Measurements from ENCODE around the gene DENND4A.

DENND4A gene

DNA sequence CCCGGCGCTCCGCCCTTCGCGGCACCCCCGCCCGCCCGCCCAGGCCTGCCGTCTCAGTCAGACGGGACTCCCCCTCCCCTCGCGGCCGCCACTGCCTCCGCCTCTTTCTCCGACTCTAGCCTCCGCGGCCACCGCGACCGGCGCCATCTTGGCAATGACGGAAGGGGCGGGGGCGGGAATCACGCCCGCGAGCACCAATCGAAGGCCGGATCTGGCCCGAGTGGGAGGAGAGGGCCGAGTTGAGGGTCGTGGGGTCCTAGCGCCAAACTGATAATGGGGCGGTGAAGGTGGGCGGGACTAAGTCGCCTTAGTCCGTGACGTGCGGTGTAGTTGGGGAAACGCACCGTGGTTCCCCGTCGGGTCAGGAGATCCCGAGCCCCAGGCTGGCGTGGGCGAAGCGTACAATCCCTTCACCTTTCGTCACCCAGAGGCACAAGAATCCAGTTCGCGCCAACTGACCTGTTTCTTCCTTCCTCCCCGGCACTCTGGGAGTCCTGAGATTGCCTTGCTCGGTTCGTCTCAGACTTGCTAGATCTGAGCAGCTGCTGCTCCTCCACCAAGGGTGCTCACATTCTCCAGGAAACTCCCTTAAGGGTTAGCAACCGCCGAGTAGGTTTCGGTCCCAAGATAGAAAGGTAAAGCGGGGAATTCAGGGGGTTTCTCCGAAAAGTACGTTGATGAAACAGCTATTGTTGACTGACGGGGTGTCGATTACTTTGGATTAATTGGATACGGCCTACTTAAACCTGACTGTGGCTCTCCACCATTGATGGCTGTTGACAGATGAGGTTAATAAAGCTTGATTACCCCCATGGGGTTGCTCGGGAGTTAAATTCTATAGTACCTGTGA is at the start of gene DENND4A:
TSS of gene DENND4A (minus strand) at position 156 of the 850 bp plus-strand sequence. CDS start 35,843 bp downstream, outside the sequence.
- in situ Hi-C loops (cut with HindIII; ENCODE audit: low sequenced_read_pairs): loop anchor here (5.0 kb wide), 1 partner anchor 55 kb away; no protein-coding TSS in a partner anchor

- in situ Hi-C loops (cut with HindIII; ENCODE audit: low sequenced_read_pairs): no loop called here
Observed at GRCh38 chr15:65841121-65841930, 49.2 kb upstream of the DENND4A start.

GRCh38 chr15:65839985-65840384 is 47.9 kb upstream of the DENND4A start:
- in situ Hi-C loops (cut with HindIII; ENCODE audit: low sequenced_read_pairs): no loop called here

- in situ Hi-C loops (cut with HindIII; ENCODE audit: low sequenced_read_pairs): no loop called here
Observed at GRCh38 chr15:65839354-65839901, 47.3 kb upstream of the DENND4A start.

DNA sequence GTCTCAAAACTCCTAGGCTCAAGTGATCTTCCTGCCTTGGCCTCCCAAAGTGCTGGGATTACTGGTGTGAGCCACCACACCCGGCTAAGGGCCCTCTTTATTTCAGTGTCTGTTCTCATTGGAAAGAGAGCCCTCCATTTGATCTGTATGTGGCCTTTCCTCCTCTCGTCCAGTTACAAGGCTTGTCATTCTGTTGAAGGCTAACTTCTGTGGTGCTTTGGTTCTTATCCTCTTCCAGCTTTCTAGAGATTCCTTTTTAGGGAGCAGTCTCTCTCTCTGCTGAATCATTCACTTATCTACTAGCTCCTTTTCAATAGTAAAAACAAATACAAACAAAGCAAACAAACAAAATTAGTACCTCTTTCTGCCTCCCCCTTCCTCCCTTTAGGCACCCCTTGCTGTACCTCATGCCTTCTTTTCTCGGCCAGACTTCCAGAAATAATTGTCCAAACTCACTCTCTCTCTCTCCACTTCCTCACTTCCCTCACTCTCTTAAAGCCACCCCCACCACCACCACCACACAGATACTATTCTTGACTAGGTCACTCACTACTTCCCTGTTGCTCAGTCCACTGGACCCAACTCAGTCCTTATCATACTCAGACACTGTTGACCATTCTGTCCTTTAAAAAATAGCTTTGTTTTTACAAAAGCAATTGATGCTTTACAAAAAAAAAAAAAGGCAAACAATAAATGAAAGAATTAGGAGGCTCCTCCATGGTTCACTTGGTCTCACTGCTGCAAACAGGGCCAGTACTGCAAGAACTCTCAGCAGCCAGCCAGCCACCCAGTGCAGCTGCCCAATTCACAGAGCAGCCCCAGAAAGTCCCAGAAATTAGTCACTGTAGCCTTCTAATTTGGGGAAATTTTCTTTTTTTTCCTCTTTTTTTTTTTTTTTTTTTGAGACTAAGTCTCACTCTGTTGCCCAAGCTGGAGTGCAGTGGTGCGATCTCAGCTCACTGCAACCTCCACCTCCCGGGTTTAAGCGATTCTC is 45.5 kb upstream of the DENND4A start:
- in situ Hi-C loops (cut with HindIII; ENCODE audit: low sequenced_read_pairs): no loop called here

GRCh38 chr15:65836665-65837064 is 44.6 kb upstream of the DENND4A start:
- in situ Hi-C loops (cut with HindIII; ENCODE audit: low sequenced_read_pairs): no loop called here

GRCh38 chr15:65835447-65835846 is 43.4 kb upstream of the DENND4A start:
- in situ Hi-C loops (cut with HindIII; ENCODE audit: low sequenced_read_pairs): no loop called here

- in situ Hi-C loops (cut with HindIII; ENCODE audit: low sequenced_read_pairs): loop anchor here (5.0 kb wide), 1 partner anchor 47 kb away; no protein-coding TSS in a partner anchor
Observed at GRCh38 chr15:65834603-65835282, 42.6 kb upstream of the DENND4A start.

DNA sequence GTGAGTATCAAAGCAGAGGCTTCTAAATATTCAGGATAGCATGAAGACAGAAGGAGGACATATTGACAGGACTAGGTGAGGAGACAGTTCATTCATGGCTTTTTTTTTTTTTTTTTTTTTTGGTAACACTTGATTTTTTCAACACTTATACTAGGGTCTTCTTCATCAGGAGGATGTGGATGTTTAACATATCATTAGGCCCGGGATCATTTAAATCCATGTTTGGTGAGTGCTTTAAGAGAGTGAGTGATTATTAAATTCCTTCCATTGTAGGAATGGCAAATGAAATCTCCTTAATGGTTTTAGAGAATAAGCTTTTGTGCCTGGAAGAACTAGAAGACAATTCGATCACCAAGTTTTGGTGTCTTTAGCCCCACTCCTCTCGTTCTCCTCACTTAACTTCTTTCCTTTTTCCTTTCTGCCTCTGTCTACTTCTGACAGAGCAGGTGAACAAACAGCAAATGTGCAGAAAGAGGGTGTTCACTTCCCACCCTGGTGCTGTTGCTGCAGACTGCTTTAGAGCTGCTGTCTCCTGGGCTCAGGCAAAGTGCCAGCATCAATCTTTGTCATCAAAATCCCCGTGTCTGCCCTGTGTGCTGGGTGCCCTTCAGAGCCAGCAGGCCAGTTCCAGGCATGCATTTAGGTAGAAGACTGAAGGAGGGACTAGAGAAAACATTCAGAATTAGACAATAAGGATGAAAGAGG is 41.6 kb upstream of the DENND4A start:
- in situ Hi-C loops (cut with HindIII; ENCODE audit: low sequenced_read_pairs): loop anchor here (5.0 kb wide), 1 partner anchor 46 kb away; no protein-coding TSS in a partner anchor

GRCh38 chr15:65832549-65833364 is 40.7 kb upstream of the DENND4A start:
- in situ Hi-C loops (cut with HindIII; ENCODE audit: low sequenced_read_pairs): loop anchor here (5.0 kb wide), 1 partner anchor 45 kb away; no protein-coding TSS in a partner anchor

DNA sequence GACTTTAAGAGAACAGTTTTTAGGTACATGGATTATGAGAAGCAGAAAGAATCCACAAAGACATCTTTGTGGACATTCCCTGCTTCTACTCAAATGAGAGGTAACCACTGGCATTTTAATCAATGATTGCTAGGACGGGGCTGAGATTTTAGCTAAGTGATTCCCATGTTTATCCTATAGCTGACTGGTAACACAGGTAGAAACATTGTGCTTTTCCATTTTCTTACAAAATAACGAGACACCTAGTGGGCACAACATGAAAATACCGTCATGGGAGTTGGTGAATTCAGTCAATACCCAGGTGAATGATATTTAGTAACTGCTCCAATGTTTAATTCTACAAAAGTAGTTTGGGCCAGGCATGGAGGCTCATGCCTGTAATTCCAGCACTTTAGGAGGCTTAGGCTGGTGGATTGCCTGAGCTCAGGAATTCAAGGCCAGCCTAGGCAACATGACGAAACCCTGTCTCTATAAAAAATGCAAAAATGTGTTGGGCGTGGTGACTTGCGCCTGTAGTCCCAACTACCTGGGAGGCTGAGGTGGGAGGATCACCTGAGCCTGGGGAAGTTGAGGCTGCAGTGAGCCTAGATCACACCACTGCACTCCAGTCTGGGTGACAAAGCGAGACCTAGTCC is 37.2 kb upstream of the DENND4A start:
- in situ Hi-C loops (cut with HindIII; ENCODE audit: low sequenced_read_pairs): no loop called here

DNA sequence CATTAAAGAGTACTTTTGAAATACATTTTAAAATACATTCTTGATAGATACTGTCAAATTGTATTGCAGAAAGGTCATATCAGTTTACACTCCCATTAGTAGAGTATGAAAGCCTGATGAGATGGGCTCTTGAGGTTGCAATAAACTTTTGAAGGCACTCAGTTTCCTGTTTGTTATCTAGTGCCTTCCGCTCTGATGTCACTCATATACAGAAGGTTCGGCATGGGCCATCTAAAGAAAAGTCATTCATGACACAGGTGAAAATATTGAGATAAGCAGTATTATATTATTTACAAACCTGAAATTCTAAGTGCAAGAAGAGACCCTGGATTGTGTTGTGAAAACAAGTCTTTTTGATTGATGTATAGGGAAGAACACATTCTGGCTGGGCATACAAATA is 36.5 kb upstream of the DENND4A start:
- in situ Hi-C loops (cut with HindIII; ENCODE audit: low sequenced_read_pairs): no loop called here

GRCh38 chr15:65827065-65827464 is 35.0 kb upstream of the DENND4A start:
- in situ Hi-C loops (cut with HindIII; ENCODE audit: low sequenced_read_pairs): no loop called here

DNA sequence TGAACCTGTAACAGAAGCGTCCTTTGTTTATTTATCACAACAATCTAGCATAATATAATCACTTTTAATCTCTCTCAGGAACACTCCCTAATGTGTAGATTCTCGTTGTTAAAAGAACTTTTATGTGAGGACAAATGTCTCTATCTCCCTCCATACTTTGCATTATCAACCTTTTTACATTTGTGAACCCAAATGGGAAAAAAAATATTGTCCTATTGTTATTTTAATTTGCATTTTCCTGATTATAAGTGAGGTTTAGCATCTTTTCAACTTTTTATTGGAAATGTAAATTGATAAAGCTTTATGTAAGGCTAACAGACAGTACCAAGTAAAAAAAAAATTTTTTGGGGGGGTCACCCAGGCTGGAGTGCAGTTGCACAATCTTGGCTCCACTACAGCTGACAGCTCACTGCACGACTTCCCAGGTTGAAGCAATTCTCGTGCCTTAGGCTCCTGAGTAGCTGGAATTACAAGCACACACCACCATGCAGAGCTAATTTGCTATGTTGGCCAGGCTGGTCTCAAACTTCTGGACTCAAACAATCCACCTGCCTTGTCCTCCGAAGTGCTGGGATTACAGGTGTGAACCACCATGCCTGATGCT is 33.0 kb upstream of the DENND4A start:
- in situ Hi-C loops (cut with HindIII; ENCODE audit: low sequenced_read_pairs): no loop called here

DNA sequence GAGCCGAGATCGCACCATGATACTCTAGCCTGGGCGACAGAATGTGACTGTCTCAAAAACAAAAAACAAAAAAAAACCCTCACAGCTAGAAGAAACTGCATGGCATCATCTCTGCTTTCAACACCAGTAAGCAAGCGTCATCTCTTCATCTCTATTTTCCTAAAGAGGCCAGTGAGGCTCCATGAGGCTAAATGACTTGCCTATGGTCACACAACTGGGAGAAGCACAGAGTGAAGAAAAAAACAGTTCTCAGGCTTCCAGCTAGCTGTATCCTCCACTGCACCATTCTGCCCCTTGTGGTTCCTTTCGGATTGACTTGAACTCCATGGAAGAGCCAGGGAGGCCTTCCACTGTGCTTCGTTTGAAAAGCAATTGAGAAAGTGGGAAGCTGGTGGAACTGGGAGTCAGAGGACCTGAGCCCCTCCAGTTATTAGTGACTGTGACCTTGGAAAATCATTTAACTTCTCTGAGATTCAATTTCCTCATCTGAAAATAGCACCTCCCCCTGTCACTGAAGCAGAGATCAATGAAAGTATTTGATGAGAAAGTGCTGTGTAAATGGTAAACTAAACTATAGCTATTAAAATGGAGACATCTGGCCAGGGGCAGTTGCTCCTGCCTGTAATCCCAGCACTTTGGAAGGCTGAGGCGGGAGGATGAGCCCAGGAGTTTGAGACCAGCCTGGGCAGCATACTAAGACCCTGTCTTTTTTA is 32.1 kb upstream of the DENND4A start:
- in situ Hi-C loops (cut with HindIII; ENCODE audit: low sequenced_read_pairs): no loop called here

GRCh38 chr15:65822316-65822715 is 30.2 kb upstream of the DENND4A start:
- in situ Hi-C loops (cut with HindIII; ENCODE audit: low sequenced_read_pairs): no loop called here

DNA sequence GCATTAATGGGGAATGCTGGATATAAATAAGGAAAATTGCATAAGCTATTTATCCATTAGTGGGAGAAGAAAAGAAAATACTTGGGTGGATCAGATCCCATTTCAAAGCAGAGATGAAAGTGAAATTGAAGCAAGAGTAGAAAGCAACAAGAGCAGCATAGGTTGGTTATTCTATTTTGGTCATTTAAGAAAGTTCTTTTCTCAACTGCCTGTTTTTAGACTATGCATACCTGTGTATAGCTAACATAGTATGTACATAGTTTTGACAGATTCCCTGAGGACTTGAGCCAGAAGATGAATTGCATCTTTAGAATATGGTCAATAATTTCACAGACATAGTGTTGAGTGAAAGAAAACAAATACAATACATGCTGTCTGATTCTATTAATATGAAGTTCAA is 29.0 kb upstream of the DENND4A start:
- in situ Hi-C loops (cut with HindIII; ENCODE audit: low sequenced_read_pairs): no loop called here

All from endothelial cell of hepatic sinusoid (primary cell).